ENCODE data around the gene BHLHA9.

BHLHA9 gene

DNA sequence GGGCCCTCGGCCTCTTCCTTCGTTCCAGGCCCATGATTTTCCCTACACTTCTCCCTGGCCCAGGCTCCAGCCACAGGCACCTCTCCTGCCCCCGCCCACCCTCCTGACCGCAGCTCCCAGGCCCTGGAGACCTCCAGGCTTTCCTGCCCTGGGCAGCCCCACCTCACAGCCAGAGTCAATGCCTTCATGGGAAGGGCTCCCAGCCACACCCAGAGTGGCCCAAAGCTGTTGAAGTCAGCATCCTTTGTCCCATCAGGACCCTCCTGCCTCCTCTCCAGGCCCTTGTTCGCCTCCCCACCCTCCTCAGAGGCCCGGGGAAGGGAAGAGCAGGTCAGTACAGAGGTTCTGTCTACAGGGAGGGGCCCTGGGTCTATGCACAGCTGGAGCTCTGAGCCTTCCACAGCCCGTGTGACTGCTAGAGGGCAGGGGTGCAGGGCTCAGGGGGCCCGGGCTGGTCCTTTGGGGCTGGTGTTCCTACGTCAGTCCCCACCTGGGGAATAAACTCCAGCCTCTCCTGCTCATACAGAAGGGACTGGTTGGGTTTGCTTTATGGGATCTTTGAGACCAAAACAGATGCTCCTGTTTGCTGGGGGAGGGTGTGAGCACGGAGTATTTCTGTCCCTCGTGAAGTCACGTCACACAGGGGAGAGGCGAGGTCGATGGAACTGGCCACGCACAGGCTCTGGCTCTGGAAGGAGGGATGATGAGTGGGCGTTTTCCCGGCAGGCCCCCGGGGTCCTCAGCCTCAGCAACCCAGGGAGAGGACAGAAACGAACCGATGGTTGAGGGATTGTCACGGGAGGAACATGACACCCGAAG is 29.5 kb downstream of the BHLHA9 start:
- TF ChIP-seq FOXM1 (IDR thresholded peaks at IDR 0.05; ENCODE audit: borderline replicate concordance, low read depth) (no peak), EGR1 (IDR thresholded peaks at IDR 0.05) (no peak), ZBTB7A (IDR thresholded peaks at IDR 0.05; ENCODE audit: low read depth) (no peak), CREB1 (IDR thresholded peaks at IDR 0.05; ENCODE audit: low read depth) (no peak), YY1 (IDR thresholded peaks at IDR 0.05; ENCODE audit: low read depth) (no peak), TCF12 (IDR thresholded peaks at IDR 0.05; ENCODE audit: low read depth) (no peak), RAD21 (IDR thresholded peaks at IDR 0.05; ENCODE audit: low read depth) (no peak), EP300 (IDR thresholded peaks at IDR 0.05; ENCODE audit: borderline replicate concordance) (no peak), NFIC (IDR thresholded peaks at IDR 0.05) (no peak), TEAD4 (IDR thresholded peaks at IDR 0.05) (no peak), TAF1 (IDR thresholded peaks at IDR 0.05; ENCODE audit: low read depth) (no peak), CEBPB (IDR thresholded peaks at IDR 0.05) (no peak)
- TF ChIP-seq, protein P1, sequence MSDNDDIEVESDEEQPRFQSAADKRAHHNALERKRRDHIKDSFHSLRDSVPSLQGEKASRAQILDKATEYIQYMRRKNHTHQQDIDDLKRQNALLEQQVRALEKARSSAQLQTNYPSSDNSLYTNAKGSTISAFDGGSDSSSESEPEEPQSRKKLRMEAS (IDR thresholded peaks at IDR 0.05) = no peak
- TF ChIP-seq, protein P2, sequence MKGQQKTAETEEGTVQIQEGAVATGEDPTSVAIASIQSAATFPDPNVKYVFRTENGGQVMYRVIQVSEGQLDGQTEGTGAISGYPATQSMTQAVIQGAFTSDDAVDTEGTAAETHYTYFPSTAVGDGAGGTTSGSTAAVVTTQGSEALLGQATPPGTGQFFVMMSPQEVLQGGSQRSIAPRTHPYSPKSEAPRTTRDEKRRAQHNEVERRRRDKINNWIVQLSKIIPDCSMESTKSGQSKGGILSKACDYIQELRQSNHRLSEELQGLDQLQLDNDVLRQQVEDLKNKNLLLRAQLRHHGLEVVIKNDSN (IDR thresholded peaks at IDR 0.05) = no peak
- TF ChIP-seq, protein P3, sequence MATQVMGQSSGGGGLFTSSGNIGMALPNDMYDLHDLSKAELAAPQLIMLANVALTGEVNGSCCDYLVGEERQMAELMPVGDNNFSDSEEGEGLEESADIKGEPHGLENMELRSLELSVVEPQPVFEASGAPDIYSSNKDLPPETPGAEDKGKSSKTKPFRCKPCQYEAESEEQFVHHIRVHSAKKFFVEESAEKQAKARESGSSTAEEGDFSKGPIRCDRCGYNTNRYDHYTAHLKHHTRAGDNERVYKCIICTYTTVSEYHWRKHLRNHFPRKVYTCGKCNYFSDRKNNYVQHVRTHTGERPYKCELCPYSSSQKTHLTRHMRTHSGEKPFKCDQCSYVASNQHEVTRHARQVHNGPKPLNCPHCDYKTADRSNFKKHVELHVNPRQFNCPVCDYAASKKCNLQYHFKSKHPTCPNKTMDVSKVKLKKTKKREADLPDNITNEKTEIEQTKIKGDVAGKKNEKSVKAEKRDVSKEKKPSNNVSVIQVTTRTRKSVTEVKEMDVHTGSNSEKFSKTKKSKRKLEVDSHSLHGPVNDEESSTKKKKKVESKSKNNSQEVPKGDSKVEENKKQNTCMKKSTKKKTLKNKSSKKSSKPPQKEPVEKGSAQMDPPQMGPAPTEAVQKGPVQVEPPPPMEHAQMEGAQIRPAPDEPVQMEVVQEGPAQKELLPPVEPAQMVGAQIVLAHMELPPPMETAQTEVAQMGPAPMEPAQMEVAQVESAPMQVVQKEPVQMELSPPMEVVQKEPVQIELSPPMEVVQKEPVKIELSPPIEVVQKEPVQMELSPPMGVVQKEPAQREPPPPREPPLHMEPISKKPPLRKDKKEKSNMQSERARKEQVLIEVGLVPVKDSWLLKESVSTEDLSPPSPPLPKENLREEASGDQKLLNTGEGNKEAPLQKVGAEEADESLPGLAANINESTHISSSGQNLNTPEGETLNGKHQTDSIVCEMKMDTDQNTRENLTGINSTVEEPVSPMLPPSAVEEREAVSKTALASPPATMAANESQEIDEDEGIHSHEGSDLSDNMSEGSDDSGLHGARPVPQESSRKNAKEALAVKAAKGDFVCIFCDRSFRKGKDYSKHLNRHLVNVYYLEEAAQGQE (IDR thresholded peaks at IDR 0.05; ENCODE audit: low read depth) = no peak

DNA sequence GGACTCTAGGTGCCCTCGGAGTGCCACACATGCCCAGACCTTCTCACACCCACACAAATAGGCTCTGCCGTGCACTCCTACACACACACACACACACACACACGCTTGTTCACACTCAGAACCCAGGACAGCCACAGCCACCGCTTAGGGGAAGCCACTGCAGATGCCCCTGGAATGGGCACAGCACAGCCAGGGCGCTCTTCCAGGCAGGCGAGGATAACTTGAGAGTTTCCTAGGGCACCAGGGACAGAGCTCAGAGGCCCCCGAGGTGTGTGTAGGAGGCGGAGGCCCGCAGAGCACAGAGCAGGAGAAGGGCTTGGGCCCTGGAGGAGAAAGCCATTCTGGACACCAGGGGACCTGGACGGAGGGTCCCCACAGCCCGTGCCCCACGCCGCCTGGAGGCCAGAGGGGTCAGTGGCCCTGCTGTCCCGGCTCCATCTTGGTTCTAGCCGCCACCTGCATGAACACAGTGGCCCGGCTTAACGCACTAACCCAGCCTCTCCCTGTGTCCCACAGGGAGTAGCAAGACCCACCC is 30.2 kb downstream of the BHLHA9 start:
- TF ChIP-seq EP300 (IDR thresholded peaks at IDR 0.05; ENCODE audit: borderline replicate concordance) (no peak), FOXM1 (IDR thresholded peaks at IDR 0.05; ENCODE audit: borderline replicate concordance, low read depth) (no peak), NFIC (IDR thresholded peaks at IDR 0.05) (no peak), EGR1 (IDR thresholded peaks at IDR 0.05) (no peak), CEBPB (IDR thresholded peaks at IDR 0.05) (no peak), TCF12 (IDR thresholded peaks at IDR 0.05; ENCODE audit: low read depth) (no peak)
- TF ChIP-seq, protein P2 (IDR thresholded peaks at IDR 0.05) = no peak
- TF ChIP-seq, protein P3 (IDR thresholded peaks at IDR 0.05; ENCODE audit: low read depth) = no peak

DNA sequence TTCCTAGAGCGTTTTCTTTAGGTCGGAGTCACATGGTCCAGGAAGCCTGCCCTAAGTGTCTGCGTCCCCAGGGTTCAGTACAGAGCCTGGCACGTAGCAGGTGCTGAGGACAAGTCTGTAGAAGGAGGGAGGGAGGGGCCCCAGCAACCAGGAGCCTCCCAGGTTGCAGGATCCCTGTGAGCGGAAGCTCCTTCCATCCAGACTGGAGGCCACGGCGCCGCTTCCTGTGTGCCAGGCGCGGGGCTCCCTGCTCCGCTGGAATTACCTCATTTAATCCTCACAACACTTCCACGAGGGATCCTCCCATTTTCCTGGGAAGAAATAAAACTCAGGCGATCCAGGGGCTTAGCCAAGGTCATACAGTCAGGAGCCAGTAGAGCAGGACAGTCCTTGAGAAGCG is 31.3 kb downstream of the BHLHA9 start:
- TF ChIP-seq, protein P2 (IDR thresholded peaks at IDR 0.05) = no peak
- TF ChIP-seq CREB1 (IDR thresholded peaks at IDR 0.05; ENCODE audit: low read depth) (no peak), ZBTB7A (IDR thresholded peaks at IDR 0.05; ENCODE audit: low read depth) (no peak), YY1 (IDR thresholded peaks at IDR 0.05; ENCODE audit: low read depth) (no peak), TAF1 (IDR thresholded peaks at IDR 0.05; ENCODE audit: low read depth) (no peak), RAD21 (IDR thresholded peaks at IDR 0.05; ENCODE audit: low read depth) (no peak), EGR1 (IDR thresholded peaks at IDR 0.05) (no peak), TCF12 (IDR thresholded peaks at IDR 0.05; ENCODE audit: low read depth) (no peak)

DNA sequence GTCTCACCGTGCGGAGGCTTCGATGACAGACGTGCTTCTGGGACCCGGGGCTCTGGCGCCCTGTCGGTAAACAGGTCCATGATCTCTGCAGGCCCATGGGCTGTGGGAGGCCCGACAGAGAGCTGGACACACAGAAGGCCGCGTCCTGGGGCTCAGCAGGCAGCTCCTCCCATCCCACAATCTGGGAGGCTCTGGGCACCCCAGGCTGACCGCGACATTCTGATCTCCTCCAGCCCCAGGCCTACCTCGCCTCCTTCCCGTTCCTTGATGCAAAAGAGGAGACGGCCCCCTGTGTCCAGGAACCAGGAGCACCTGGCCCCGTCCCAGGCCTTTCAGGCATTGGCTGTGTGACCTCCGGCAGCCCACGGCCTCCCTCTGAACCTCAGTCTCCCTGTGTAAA is 32.5 kb downstream of the BHLHA9 start:
- TF ChIP-seq CREB1 (IDR thresholded peaks at IDR 0.05; ENCODE audit: low read depth) = no peak
- no peak for TF ChIP-seq NFIC (IDR thresholded peaks at IDR 0.05)
- TF ChIP-seq YY1 (IDR thresholded peaks at IDR 0.05; ENCODE audit: low read depth) = no peak
- TF ChIP-seq CEBPB (IDR thresholded peaks at IDR 0.05) = no peak
- TF ChIP-seq EGR1 (IDR thresholded peaks at IDR 0.05) = no peak
- no peak for TF ChIP-seq RAD21 (IDR thresholded peaks at IDR 0.05; ENCODE audit: low read depth)
- no peak for TF ChIP-seq EP300 (IDR thresholded peaks at IDR 0.05; ENCODE audit: borderline replicate concordance)
- TF ChIP-seq, protein P3 (IDR thresholded peaks at IDR 0.05; ENCODE audit: low read depth) = no peak
- no peak for TF ChIP-seq TEAD4 (IDR thresholded peaks at IDR 0.05)
- TF ChIP-seq, protein P1 (IDR thresholded peaks at IDR 0.05) = no peak
- no peak for TF ChIP-seq TCF12 (IDR thresholded peaks at IDR 0.05; ENCODE audit: low read depth)
- TF ChIP-seq TAF1 (IDR thresholded peaks at IDR 0.05; ENCODE audit: low read depth) = no peak
- no peak for TF ChIP-seq ZBTB7A (IDR thresholded peaks at IDR 0.05; ENCODE audit: low read depth)
- TF ChIP-seq, protein P2 (IDR thresholded peaks at IDR 0.05) = no peak
- TF ChIP-seq FOXM1 (IDR thresholded peaks at IDR 0.05; ENCODE audit: borderline replicate concordance, low read depth) = no peak
